Tibial nerve (tissue), 4 donors: ENCODE data around the gene NFS1.

ENCODE experiments used
- EP300 ChIP-seq, 2 donors: sonication (generic); formaldehyde crosslinking; IDR thresholded peaks; one replicate each; pipeline ENCODE4 v1.6.1; 2017; ENCODE audit warnings: antibody characterized with exemption in 2 of 2, mild to moderate bottlenecking in 1 of 2
- POLR2A ChIP-seq, 2 donors: fragments of 450-650 bp; IDR thresholded peaks; one replicate each; pipeline ENCODE4 v1.6.1; 2017; ENCODE audit warnings: antibody characterized with exemption in 2 of 2, mild to moderate bottlenecking in 2 of 2, moderate library complexity in 2 of 2
- TF ChIP-seq, protein P1 (sequence below), 5 experiments: fragments of 200-600 bp in 3 of 5; fragments of 450-650 bp in 2 of 5; sonication (generic) in 3 of 5; IDR thresholded peaks; one replicate each; pipeline ENCODE4 v1.5.1; 2016 to 2019; ENCODE audit warnings: antibody characterized with exemption in 5 of 5, mild to moderate bottlenecking in 3 of 5, moderate library complexity in 2 of 5

DNA sequence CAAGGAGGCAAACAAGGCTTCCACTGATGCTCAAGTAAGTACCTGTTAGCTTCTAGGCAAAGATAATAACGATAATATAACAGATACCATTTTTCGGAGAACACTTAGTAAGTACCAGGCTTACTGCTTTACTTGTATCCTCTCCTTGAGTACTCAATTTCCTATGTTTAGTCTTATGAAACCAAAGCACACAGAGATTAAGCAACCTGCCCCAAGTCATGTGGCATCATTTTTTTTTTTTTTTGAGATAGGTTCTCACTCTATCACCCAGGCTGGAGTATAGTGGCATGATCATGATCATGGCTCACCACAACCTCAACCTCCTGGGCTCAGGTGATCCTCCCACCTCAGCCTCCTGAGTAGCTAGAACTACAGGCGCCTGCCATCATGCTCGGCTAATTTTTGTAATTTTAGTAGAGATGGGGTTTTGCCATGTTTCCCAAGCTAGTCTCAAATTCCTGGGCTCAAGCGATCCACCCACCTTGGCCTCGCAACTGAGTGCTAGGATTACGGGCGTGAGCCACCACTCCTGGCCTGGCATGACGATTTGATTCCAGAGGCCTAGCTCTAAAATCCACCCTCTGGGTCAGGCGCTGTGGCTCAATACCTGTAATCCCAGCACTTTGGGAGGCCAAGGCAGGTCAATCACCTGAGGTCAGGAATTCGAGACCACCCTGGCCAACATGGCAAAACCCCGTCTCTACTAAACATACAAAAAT is 69.6 kb downstream of the NFS1 start:
- TF ChIP-seq, protein P1, sequence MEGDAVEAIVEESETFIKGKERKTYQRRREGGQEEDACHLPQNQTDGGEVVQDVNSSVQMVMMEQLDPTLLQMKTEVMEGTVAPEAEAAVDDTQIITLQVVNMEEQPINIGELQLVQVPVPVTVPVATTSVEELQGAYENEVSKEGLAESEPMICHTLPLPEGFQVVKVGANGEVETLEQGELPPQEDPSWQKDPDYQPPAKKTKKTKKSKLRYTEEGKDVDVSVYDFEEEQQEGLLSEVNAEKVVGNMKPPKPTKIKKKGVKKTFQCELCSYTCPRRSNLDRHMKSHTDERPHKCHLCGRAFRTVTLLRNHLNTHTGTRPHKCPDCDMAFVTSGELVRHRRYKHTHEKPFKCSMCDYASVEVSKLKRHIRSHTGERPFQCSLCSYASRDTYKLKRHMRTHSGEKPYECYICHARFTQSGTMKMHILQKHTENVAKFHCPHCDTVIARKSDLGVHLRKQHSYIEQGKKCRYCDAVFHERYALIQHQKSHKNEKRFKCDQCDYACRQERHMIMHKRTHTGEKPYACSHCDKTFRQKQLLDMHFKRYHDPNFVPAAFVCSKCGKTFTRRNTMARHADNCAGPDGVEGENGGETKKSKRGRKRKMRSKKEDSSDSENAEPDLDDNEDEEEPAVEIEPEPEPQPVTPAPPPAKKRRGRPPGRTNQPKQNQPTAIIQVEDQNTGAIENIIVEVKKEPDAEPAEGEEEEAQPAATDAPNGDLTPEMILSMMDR (IDR thresholded peaks at IDR 0.05), result no peak
- no peak for TF ChIP-seq POLR2A (IDR thresholded peaks at IDR 0.05)
- no peak for TF ChIP-seq EP300 (IDR thresholded peaks at IDR 0.05)
